8988T (cell line): Measurements from ENCODE around the gene NPLOC4.
"Not testable (repeated sequence)": the region's sequence is repeated elsewhere in the genome, so short reads cannot be mapped to it uniquely, and the experiment has no call there.

ENCODE experiments used
- DNase-seq: peaks from one replicate; pipeline ENCODE4 v3.0.0; 2011

NPLOC4 gene

DNA sequence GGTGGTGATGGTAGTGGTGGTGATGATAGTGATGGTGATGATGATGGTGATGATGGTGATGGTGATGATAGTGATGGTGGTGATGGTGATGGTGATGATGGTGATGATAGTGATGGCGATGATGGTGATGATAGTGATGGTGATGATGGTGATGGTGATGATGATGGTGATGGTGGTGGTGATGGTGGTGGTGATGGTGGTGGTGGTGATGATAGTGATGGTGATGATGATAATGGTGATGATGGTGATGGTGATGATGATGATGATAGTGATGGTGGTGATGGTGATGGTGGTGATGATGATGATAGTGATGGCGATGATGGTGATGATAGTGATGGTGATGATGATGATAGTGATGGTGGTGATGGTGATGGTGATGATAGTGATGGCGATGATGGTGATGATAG lies 104.9 kb downstream of the NPLOC4 start:
- DNase-seq: not testable (repeated sequence)

DNA sequence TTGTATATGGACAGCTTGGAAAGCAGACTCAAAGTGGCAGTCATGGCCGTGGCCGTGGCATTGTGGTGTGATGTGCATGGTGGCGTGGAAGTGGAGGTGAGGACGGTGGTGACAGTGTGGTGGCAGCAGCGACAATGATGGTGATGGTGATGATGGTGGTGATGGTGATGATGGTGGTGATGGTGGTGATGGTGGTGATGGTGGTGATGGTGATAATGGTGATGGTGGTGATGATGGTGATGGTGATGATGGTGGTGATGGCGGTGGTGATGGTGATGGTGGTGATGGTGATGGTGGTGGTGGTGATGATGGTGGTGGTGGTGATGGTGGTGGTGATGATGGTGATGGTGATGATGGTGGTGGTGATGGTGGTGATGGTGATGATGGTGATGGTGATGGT lies 105.9 kb downstream of the NPLOC4 start:
- DNase-seq: not testable (repeated sequence)

DNA sequence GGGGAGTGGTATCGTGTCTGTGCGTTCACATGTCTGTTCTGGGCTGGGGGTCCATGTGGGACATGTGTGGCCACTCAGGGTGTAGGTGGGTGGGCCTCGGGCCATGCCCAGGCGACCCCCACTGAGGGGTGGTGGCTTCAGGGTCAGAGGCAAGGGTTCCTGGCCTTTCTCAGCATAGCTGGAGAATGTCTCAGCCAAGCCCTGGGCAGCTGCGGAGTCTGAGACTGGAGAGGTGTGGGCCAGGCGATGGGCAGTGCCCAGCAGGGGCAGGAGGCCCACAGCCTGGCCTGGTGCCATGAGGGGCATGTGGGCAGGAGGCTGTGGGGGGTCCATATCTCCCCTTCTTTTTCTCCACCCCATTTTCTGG lies 107.5 kb downstream of the NPLOC4 start:
- no peak for DNase-seq

DNA sequence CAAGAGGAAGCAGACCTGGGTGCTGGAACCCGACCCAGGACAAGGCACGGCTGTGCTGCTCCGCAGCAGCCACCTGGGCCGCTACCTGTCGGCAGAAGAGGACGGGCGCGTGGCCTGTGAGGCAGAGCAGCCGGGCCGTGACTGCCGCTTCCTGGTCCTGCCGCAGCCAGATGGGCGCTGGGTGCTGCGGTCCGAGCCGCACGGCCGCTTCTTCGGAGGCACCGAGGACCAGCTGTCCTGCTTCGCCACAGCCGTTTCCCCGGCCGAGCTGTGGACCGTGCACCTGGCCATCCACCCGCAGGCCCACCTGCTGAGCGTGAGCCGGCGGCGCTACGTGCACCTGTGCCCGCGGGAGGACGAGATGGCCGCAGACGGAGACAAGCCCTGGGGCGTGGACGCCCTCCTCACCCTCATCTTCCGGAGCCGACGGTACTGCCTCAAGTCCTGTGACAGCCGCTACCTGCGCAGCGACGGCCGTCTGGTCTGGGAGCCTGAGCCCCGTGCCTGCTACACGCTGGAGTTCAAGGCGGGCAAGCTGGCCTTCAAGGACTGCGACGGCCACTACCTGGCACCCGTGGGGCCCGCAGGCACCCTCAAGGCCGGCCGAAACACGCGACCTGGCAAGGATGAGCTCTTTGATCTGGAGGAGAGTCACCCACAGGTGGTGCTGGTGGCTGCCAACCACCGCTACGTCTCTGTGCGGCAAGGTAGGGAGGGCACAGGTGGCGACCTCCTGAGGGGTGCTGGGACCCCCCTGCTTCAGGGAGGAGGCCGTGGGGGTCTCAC lies 108.1 kb downstream of the NPLOC4 start:
- DNase-seq: no peak

DNA sequence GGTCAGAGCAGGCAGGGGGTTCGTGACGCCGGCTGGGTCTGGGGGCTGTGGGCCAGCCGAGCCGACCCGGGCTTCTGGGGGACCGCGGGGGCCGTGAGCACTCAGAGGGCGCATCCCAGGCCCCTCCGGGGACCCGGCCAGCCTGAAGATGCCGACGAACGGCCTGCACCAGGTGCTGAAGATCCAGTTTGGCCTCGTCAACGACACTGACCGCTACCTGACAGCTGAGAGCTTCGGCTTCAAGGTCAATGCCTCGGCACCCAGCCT lies 108.6 kb downstream of the NPLOC4 start:
- DNase-seq: no peak

- no peak for DNase-seq
Measured at GRCh38 chr17:81527591-81528383, 109.1 kb downstream of the NPLOC4 start, which contains the start of gene FSCN2. Gene FSCN2 (plus strand): TSS chr17:81528377. CDS start chr17:81528532, 155 bp downstream.

GRCh38 chr17:81526662-81527571 lies 110.0 kb downstream of the NPLOC4 start:
- DNase-seq: no peak

- no peak for DNase-seq
Measured at GRCh38 chr17:81524865-81525159, 112.1 kb downstream of the NPLOC4 start.

DNA sequence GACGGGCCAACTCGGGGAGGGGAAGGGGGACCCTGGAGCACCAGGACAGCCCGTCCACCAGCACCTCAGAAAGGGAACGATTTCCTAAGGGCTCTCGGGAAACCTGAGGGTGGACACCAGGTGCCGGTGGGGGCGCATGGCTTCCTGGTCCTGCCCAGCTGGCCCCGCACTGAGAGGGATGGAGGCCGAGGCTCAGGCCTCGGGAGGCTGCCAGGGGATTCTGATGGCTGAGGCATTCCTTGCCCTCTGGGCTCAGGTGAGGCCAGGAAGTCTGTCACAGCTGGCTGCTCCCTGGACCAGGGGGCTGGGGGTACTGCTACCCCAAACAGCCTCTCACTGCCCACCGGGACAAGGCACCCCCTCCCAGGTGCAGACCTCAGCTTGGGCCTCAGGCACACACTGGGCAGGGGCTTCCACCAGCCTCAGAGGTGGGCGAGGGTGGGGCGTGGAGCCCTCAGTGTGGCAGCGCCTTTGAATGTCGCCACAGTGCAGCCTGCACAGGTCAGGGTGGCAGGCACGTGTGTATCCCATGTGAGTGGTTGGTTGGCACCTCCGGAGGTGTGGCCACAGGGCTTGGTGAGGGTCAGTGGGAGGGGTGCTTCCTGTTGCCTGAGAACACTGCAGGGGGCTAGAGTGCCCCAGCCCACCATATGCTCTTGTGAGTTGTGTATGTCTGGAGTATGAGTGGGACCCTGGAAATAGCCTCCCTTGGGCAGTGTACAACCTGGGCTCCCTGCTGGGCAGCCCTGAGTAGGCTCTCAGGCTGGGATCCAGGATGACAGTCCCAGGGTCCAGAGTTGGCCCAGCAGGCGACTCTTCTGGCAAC lies 112.7 kb downstream of the NPLOC4 start:
- no peak for DNase-seq

- no peak for DNase-seq
Measured at GRCh38 chr17:81523402-81524038, 113.4 kb downstream of the NPLOC4 start.

DNA sequence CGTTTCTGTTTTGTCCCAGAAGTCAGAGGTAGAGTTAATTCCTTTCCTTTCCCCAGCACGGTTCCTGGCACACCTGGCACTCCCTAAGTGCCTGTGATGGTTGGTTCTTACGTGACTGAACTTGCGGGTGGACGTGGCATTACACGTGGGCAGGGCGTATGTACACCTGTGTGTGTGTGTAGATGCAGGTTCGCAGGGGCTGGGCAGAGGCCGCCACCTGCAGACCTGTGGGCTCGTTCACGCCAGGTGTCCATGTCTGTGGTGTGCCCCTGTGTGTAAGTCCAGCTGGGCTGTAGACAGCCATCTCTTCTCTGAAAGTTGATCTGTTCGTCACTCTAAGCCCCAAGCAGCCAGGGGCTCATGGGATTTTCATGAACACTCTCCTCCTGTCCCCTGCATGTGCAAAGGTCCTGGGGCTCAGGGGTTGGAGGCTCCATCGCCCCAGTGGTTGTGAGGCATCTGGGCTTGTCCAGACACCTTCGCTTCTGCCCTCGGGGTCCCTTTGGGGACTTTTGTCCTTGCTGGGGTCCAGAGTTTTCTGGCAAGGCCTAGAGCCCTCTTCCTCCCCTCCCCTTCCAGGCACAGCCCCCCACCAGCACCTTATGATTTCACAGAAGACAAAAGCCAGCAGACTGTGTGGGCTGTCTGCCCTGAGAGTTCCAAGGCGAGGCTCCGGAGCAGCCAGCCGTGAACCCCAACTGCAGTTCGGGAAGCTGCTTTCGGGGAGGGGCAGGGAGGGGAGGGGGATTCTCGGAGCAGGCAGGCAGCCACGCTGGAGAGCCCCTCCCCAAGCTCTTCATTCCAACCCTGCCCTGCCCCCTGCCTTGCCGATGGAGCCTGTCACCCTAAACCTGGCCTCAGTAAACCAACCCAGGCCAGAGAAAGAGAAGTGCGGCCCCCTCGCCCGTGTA lies 114.2 kb downstream of the NPLOC4 start:
- no peak for DNase-seq

- no peak for DNase-seq
Measured at GRCh38 chr17:81520021-81520901, 116.7 kb downstream of the NPLOC4 start.

- no peak for DNase-seq
Measured at GRCh38 chr17:81519284-81520020, 117.5 kb downstream of the NPLOC4 start.

DNA sequence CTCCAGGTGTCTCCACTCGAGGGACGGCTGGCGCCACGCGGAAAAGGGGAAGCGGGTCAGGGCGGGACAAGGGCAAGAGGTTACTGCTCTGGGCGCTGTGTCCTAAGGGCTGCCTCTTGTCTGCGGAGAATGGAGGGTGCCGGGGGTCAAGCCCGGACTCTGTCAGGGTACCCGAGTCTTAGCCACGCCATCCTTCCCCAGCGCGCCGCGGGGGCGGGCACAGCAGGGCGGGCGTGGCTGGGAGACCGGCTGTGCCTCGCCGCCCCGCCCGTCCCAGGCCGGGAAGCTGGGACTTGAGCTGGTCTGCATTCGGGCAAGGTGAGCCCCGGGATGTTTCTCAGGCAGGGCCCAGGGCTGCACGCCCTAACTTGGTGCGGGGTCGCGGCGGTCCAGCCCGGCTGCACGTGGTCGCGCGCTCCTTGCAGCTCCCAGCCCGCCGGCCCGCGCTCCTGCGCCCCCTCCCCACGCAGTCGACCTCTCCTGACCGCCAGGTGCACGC lies 118.1 kb downstream of the NPLOC4 start:
- no peak for DNase-seq

DNA sequence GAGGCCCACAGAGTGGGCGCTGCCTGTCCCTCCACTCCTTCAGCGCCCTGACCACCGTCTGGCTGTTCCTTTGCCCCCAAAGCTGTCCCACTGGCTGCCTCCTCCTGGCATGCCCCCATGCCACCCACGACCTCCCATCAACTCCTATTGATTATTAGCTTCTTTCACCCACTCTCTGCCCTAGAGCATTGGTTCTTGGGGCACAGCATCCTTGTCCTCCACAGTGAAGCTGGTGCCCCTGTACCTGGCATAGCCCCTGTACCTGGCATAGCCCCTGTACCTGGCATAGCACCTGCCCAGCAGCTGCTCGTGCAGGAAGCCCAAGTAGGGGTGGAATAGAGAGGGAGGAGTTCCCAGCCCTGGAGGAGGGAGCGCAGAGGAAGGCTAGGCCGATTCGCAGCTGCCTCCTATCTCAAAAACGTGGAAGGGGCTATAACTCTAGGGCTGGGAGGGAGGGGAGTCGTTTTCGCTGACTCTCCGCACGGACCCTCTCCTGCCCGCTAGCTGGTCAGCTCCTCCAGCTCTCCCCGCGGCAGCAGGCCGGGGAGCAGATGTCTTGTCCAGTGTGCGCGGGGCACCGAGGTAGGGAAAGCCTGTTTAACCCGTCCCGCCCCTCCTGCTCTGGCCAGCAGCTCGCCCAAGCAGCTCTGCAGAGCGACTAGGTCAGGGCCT lies 118.7 kb downstream of the NPLOC4 start:
- no peak for DNase-seq

DNA sequence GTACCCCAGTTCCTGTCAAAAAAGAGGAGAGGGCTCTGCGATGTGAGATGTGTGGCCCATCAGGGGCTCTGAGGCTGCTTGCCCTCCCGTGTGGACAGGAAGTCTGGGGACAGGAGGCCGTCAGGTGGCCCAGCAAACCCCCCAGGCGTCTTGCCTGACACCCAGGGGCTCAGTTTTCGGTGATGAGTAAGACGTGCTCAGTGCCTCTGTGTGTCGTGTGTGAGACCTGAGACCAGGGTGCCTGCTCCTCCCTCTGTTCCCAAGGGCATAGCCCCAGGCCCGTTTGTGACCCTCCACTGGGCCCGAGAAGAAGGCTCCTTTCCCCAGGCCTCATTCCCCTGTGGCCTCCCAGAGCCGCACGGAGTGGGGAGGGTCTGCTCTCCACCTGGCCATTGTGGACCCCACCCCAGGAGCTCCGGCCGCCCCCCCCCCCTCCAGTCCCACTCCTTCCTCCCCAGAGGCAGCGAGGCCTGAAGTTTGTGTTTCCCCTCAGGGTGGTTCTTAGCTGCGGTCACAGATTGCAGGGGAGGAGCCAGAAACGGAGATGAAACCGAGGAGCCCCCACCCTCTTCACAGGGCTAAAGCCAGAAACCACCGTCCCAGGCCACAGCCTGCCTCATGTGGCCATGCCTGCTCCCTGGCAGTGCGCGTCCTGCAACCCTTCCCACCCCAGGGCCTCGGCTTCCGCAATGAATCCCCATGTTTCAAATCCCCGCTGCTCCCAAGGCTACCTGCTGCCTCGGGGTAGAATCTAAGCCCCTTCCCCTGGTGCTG lies 119.4 kb downstream of the NPLOC4 start:
- no peak for DNase-seq

DNA sequence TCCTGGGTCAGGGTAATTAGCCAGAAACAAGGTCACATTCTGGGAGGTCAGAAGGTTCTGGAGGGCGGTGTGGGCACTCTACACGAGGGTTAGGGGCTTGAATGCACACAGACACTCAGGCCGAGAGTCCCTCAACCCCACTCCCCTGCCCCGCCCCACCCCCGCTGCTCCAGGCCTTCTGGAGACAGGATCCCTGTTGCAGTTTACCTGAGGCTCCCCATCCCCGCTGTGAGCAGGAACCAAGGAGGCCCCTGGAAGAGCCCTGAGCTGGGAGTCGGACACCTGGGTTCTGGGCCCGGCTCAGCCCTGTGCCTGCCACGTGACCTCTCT lies 119.9 kb downstream of the NPLOC4 start:
- no peak for DNase-seq

GRCh38 chr17:81516439-81516838 lies 120.5 kb downstream of the NPLOC4 start:
- DNase-seq: no peak
